Naive thymus-derived CD4-positive, alpha-beta T cell (primary cell): ENCODE measurements around the gene LSG1. TPM values are rescaled to one million over a fixed set of nuclear protein-coding genes. Genes with fewer than 3 reads are reported as not detected.

Experiments used
- ATAC-seq: fragments of 150-1000 bp; cut with Tn5 transposase; 2 replicates; pipeline ENCODE4 v1.10.0; 2021; ENCODE audit warnings: mild to moderate bottlenecking, moderate library complexity
- CTCF ChIA-PET: fragments of 350-600 bp; sonication (Branson Sonifier 250); formaldehyde crosslinking; loops from one replicate; lab custom pipeline; 2021; ENCODE audit warnings: antibody characterized with exemption; lab: Charles Lee
- POLR2A ChIA-PET: fragments of 350-600 bp; sonication (Branson Sonifier 250); formaldehyde crosslinking; loops from one replicate; lab custom pipeline; 2021; ENCODE audit warnings: antibody characterized with exemption, inconsistent platforms; lab: Charles Lee
- DNase-seq, 9 donors: peaks; one replicate each; pipeline versions ENCODE4 v3.0.0 to v3.0.0-alpha.2; 2020 to 2022; ENCODE audit warnings: mixed read lengths in 1 of 9
- H3K27ac ChIP-seq: one replicate; pipeline ENCODE4 v1.7.0; 2013; ENCODE audit warnings: mild to moderate bottlenecking, low read depth, low read length, moderate library complexity
- H3K27me3 ChIP-seq, 2 donors: one replicate each; pipeline ENCODE4 v1.7.0; 2013; ENCODE audit warnings: low read length in 2 of 2, mild to moderate bottlenecking in 2 of 2, moderate library complexity in 2 of 2; ENCODE audit not compliant: control insufficient read depth in 2 of 2, insufficient read depth in 2 of 2
- H3K36me3 ChIP-seq, 3 experiments: 1 replicate in 2 of 3; 2 replicates in 1 of 3; pipeline ENCODE4 v1.7.0; 2013; ENCODE audit warnings: low read length in 3 of 3, mild to moderate bottlenecking in 3 of 3, moderate library complexity in 1 of 3; ENCODE audit not compliant: insufficient read depth in 3 of 3, control insufficient read depth in 2 of 3
- H3K4me1 ChIP-seq, 2 donors: one replicate each; pipeline ENCODE4 v1.7.0; 2013; ENCODE audit warnings: low read length in 2 of 2, mild to moderate bottlenecking in 2 of 2, moderate library complexity in 1 of 2; ENCODE audit not compliant: control insufficient read depth in 2 of 2, insufficient read depth in 2 of 2
- H3K4me3 ChIP-seq: 2 replicates; pipeline ENCODE4 v1.7.0; 2013; ENCODE audit warnings: mild to moderate bottlenecking, low read length
- H3K9me3 ChIP-seq, 3 experiments: 1 replicate in 2 of 3; 2 replicates in 1 of 3; pipeline ENCODE4 v1.7.0; 2013; ENCODE audit warnings: low read length in 3 of 3; ENCODE audit not compliant: control insufficient read depth in 2 of 3
- H3K27ac Mint-ChIP-seq, 9 donors: one replicate each; pipeline ENCODE4 v1.8.0; 2020 to 2022; ENCODE audit warnings: mixed read lengths in 9 of 9, mild to moderate bottlenecking in 8 of 9, moderate library complexity in 5 of 9, inconsistent platforms in 2 of 9
- H3K27me3 Mint-ChIP-seq, 5 donors: one replicate each; pipeline ENCODE4 v1.8.0; 2021 to 2022; ENCODE audit warnings: mixed read lengths in 5 of 5, mild to moderate bottlenecking in 1 of 5
- H3K36me3 Mint-ChIP-seq, 5 donors: one replicate each; pipeline ENCODE4 v1.8.0; 2020 to 2022; ENCODE audit warnings: mixed read lengths in 5 of 5, mild to moderate bottlenecking in 3 of 5, inconsistent platforms in 1 of 5
- H3K4me1 Mint-ChIP-seq, 7 donors: one replicate each; pipeline ENCODE4 v1.8.0; 2020 to 2022; ENCODE audit warnings: mixed read lengths in 7 of 7, mild to moderate bottlenecking in 3 of 7, inconsistent platforms in 1 of 7
- H3K4me3 Mint-ChIP-seq, 10 donors: one replicate each; pipeline ENCODE4 v1.8.0; 2020 to 2022; ENCODE audit warnings: mild to moderate bottlenecking in 10 of 10, mixed read lengths in 10 of 10, moderate library complexity in 6 of 10, inconsistent platforms in 2 of 10
- H3K9me3 Mint-ChIP-seq, 11 donors: one replicate each; pipeline ENCODE4 v1.8.0; 2020 to 2022; ENCODE audit warnings: mixed read lengths in 11 of 11, mild to moderate bottlenecking in 4 of 11, inconsistent platforms in 1 of 11, moderate library complexity in 1 of 11
- intact Hi-C, 2 donors: fragments of 100-400 bp; cut with micrococcal nuclease; formaldehyde crosslinking; loops; one replicate each; pipeline ENCODE4 v1.15.1; 2023
- polyA plus RNA-seq, 2 donors: library from polyadenylated mRNA; unstranded; fragments of 300-500 nt; fragmentation: Illumina TruSeq; gene quantifications; one replicate each; pipeline ENCODE4 v1.2.3, GENCODE V29; 2021
- total RNA-seq, 6 experiments: library from RNA in 5 of 6; stranded (reverse) in 5 of 6; gene quantifications; 1 replicate in 5 of 6; 2 replicates in 1 of 6; pipeline ENCODE4 v1.2.3 and lab custom pipeline; 2021 to 2026

LSG1 gene
- total and polyA plus RNA-seq, 7 experiments from 2014 or later, result 18.4 to 59.2 (median 44.5) TPM

- POLR2A ChIA-PET, result interaction anchor here (0.7 kb wide), 1 partner anchor 240 kb away, joined by 4 read pairs; no protein-coding TSS in a partner anchor
- intact Hi-C loops, result no loop called here
- no peaks in the 10 kb centered on the region for H3K27me3 Mint-ChIP-seq
- no peak overlapping the region for H3K4me3 Mint-ChIP-seq
- peaks cover 6 to 26% (median 16%) of the 10 kb centered on the region in 5 donors for H3K36me3 Mint-ChIP-seq
- no peak overlapping the region for H3K27ac ChIP-seq
- peak overlapping the region in 4 of 9 donors; percentile 25 to 47 (median 42) for H3K27ac Mint-ChIP-seq
- H3K4me3 ChIP-seq, result no peak overlapping the region
- no peaks in the 10 kb centered on the region for H3K27me3 ChIP-seq
- DNase-seq (no peak), ATAC-seq (no peak)
- H3K36me3 ChIP-seq, result peaks cover 2 to 28% (median 8%) of the 10 kb centered on the region in 3 experiments
- peaks cover 9 to 29% (median 17%) of the 10 kb centered on the region in 7 donors for H3K4me1 Mint-ChIP-seq
- H3K9me3 ChIP-seq, result no peaks in the 10 kb centered on the region
- H3K4me1 ChIP-seq, result no peaks in the 10 kb centered on the region
- peaks cover 0 to 2% (median 0%) of the 10 kb centered on the region in 11 donors for H3K9me3 Mint-ChIP-seq
- CTCF ChIA-PET, result interaction anchor here (1.0 kb wide), 1 partner anchor 34 kb away, joined by 4 read pairs; no protein-coding TSS in a partner anchor
These were observed 34.2 kb downstream of the LSG1 start for GRCh38 chr3:194637541-194638400.

GRCh38 chr3:194637066-194637465, 34.9 kb downstream of the LSG1 start:
- intact Hi-C loops, result no loop called here
- H3K9me3 Mint-ChIP-seq, result no peaks in the 10 kb centered on the region
- H3K27me3 ChIP-seq, result no peaks in the 10 kb centered on the region
- H3K27me3 Mint-ChIP-seq, result no peaks in the 10 kb centered on the region
- POLR2A ChIA-PET, result no interaction called here
- ATAC-seq (no peak), DNase-seq (no peak)
- peaks cover 2 to 22% (median 11%) of the 10 kb centered on the region in 5 donors for H3K36me3 Mint-ChIP-seq
- H3K4me3 Mint-ChIP-seq, result no peak overlapping the region
- H3K4me3 ChIP-seq, result no peak overlapping the region
- CTCF ChIA-PET, result interaction anchor here (0.7 kb wide), 1 partner anchor 834 kb away, joined by 3 read pairs; no protein-coding TSS in a partner anchor
- H3K27ac Mint-ChIP-seq, result peak overlapping the region in 6 of 9 donors; percentile 8 to 70 (median 40)
- H3K9me3 ChIP-seq, result no peaks in the 10 kb centered on the region
- no peaks in the 10 kb centered on the region for H3K4me1 ChIP-seq
- H3K4me1 Mint-ChIP-seq, result peaks cover 7 to 32% (median 17%) of the 10 kb centered on the region in 7 donors
- H3K36me3 ChIP-seq, result peaks cover 0 to 21% (median 5%) of the 10 kb centered on the region in 3 experiments
- no peak overlapping the region for H3K27ac ChIP-seq

GRCh38 chr3:194633349-194634004, 38.5 kb downstream of the LSG1 start, which contains the start of gene TMEM44:
TSS of gene TMEM44 (minus strand) at chr3:194633419. CDS start at chr3:194633215, 204 bp downstream.
- H3K27ac ChIP-seq, result peak within 1 kb of the TSS; percentile 60
- ATAC-seq (peak; percentile 87), DNase-seq (peak; percentile 24 to 74 (median 50))
- ChIA-PET POLR2A (interaction anchor here (0.9 to 1.0 kb wide), 2 partner anchors 38 to 40 kb away, joined by 3 read pairs; partner anchors contain the start of gene LSG1), CTCF (interaction anchor here (0.6 kb wide), 1 partner anchor 612 kb away, joined by 3 read pairs; no protein-coding TSS in a partner anchor)
- no peaks in the 10 kb centered on the region for H3K9me3 ChIP-seq
- peaks cover 0 to 21% (median 8%) of the 10 kb centered on the region in 7 donors for H3K4me1 Mint-ChIP-seq
- H3K4me3 ChIP-seq, result peak within 1 kb of the TSS; percentile 56
- peak within 1 kb of the TSS; percentile 82 to 91 (median 86) for H3K4me3 Mint-ChIP-seq
- no peaks in the 10 kb centered on the region for H3K27me3 Mint-ChIP-seq
- H3K27me3 ChIP-seq, result no peaks in the 10 kb centered on the region
- H3K36me3 Mint-ChIP-seq, result peaks cover 0 to 4% (median 0%) of the 10 kb centered on the region in 5 donors
- no peaks in the 10 kb centered on the region for H3K9me3 Mint-ChIP-seq
- intact Hi-C loops, result loop anchor here (1.0 to 2.0 kb wide), 4 partner anchors 39 to 161 kb away; partner anchors contain the start of gene LSG1 (in 1 of the 2)
- H3K36me3 ChIP-seq, result no peaks in the 10 kb centered on the region
- H3K27ac Mint-ChIP-seq, result peak within 1 kb of the TSS in 5 of 9 donors; percentile 14 to 70 (median 52)
- no peaks in the 10 kb centered on the region for H3K4me1 ChIP-seq

GRCh38 chr3:194632809-194633348, 39.1 kb downstream of the LSG1 start:
- Histone ChIP-seq H3K4me3 (peak overlapping the region; percentile 45), H3K9me3 (no peaks in the 10 kb centered on the region), H3K27me3 (no peaks in the 10 kb centered on the region), H3K36me3 (no peaks in the 10 kb centered on the region), H3K4me1 (no peaks in the 10 kb centered on the region), H3K27ac (peak overlapping the region; percentile 60)
- ATAC-seq (peak; percentile 59), DNase-seq (no peak)
- peaks cover 0 to 4% (median 0%) of the 10 kb centered on the region in 5 donors for H3K36me3 Mint-ChIP-seq
- H3K27ac Mint-ChIP-seq, result peak overlapping the region in 2 of 9 donors; percentile 14 to 54
- H3K27me3 Mint-ChIP-seq, result no peaks in the 10 kb centered on the region
- H3K4me1 Mint-ChIP-seq, result peaks cover 0 to 21% (median 8%) of the 10 kb centered on the region in 7 donors
- peak overlapping the region; percentile 67 to 91 (median 84) for H3K4me3 Mint-ChIP-seq
- intact Hi-C loops, result loop anchor here (1.0 to 2.0 kb wide), 4 partner anchors 39 to 161 kb away; partner anchors contain the start of gene LSG1 (in 1 of the 2)
- ChIA-PET POLR2A (no interaction called here), CTCF (no interaction called here)
- H3K9me3 Mint-ChIP-seq, result no peaks in the 10 kb centered on the region

- H3K9me3 ChIP-seq, result no peaks in the 10 kb centered on the region
- ATAC-seq (no peak), DNase-seq (no peak)
- H3K4me1 ChIP-seq, result no peaks in the 10 kb centered on the region
- no peak overlapping the region for H3K27ac Mint-ChIP-seq
- intact Hi-C loops, result loop anchor here in 1 of 2 donors (2.0 kb wide), 1 partner anchor 48 kb away; no protein-coding TSS in a partner anchor
- H3K9me3 Mint-ChIP-seq, result no peaks in the 10 kb centered on the region
- H3K27me3 ChIP-seq, result no peaks in the 10 kb centered on the region
- ChIA-PET POLR2A (no interaction called here), CTCF (interaction anchor here (0.6 kb wide), 1 partner anchor 13 kb away, joined by 4 read pairs; no protein-coding TSS in a partner anchor)
- no peaks in the 10 kb centered on the region for H3K36me3 ChIP-seq
- H3K36me3 Mint-ChIP-seq, result peaks cover 0 to 4% (median 0%) of the 10 kb centered on the region in 5 donors
- H3K4me1 Mint-ChIP-seq, result peaks cover 0 to 21% (median 8%) of the 10 kb centered on the region in 7 donors
- no peaks in the 10 kb centered on the region for H3K27me3 Mint-ChIP-seq
- H3K27ac ChIP-seq, result no peak overlapping the region
- H3K4me3 ChIP-seq, result peak overlapping the region; percentile 45
- H3K4me3 Mint-ChIP-seq, result peak overlapping the region; percentile 67 to 91 (median 84)
These were observed 39.7 kb downstream of the LSG1 start for GRCh38 chr3:194632226-194632808.
